HG02885 (cell line): ENCODE measurements around the gene C5orf52.
"Not testable (repeated sequence)": the region's sequence is repeated elsewhere in the genome, so short reads cannot be mapped to it uniquely, and the experiment has no call there.

Source experiments
- ATAC-seq: cut with Tn5 transposase; IDR thresholded peaks from one replicate; pipeline ENCODE4 v1.9.1; 2021; ENCODE audit warnings: mild to moderate bottlenecking; ENCODE audit not compliant: unreplicated experiment, poor library complexity

The C5orf52 gene

GRCh38 chr5:157718519-157718918 lies 47.2 kb downstream of the C5orf52 start:
- ATAC-seq: peak; percentile 66

- ATAC-seq: no peak
Observed at GRCh38 chr5:157719245-157719644, 47.9 kb downstream of the C5orf52 start.

GRCh38 chr5:157721159-157721558 lies 49.8 kb downstream of the C5orf52 start:
- no peak for ATAC-seq

- not testable (repeated sequence) for ATAC-seq
Observed at GRCh38 chr5:157722895-157723294, 51.6 kb downstream of the C5orf52 start.

GRCh38 chr5:157726607-157727006 lies 55.3 kb downstream of the C5orf52 start:
- not testable (repeated sequence) for ATAC-seq

- ATAC-seq: not testable (repeated sequence)
Observed at GRCh38 chr5:157727858-157728257, 56.5 kb downstream of the C5orf52 start.
